H1 (cell line): Measurements from ENCODE around the gene DHX58. TPM values are rescaled to one million over a fixed set of nuclear protein-coding genes. Genes with fewer than 3 reads are reported as not detected.

ENCODE experiments used
- CTCF ChIA-PET: fragments of 300-600 bp; sonication (Branson Sonifier 250); formaldehyde crosslinking; loops from one replicate; lab custom pipeline; 2021; ENCODE audit not compliant: partially characterized antibody; lab: Charles Lee
- POLR2A ChIA-PET: fragments of 300-600 bp; sonication (Branson Sonifier 250); formaldehyde crosslinking; loops from one replicate; lab custom pipeline; 2021; ENCODE audit warnings: inconsistent platforms; ENCODE audit not compliant: partially characterized antibody; lab: Charles Lee
- DNase-seq, 2 experiments: peaks; one replicate each; pipeline versions ENCODE4 v3.0.0 to v3.0.0-alpha.2; 2010 to 2022; ENCODE audit warnings: low spot score in 2 of 2, low read depth in 1 of 2, mixed read lengths in 1 of 2
- FAIRE-seq: peaks from 2 replicates; lab custom pipeline; 2011; peaks lifted over from hg19 to GRCh38; lab: Jason Lieb, UNC
- H2AFZ ChIP-seq: 2 replicates; pipeline ENCODE4 v1.8.1; 2012; ENCODE audit warnings: low read length, inconsistent platforms
- H2AK5ac ChIP-seq: 2 replicates; pipeline ENCODE4 v1.6.1; 2013; ENCODE audit warnings: low read depth, low read length
- H2BK120ac ChIP-seq: replicated peaks from 2 replicates; pipeline ENCODE3; 2013; ENCODE audit warnings: low read depth, low read length, inconsistent platforms
- H2BK12ac ChIP-seq: 2 replicates; pipeline ENCODE4 v1.6.1; 2013; ENCODE audit warnings: low read depth, low read length
- H2BK15ac ChIP-seq: 2 replicates; pipeline ENCODE4 v1.6.1; 2013; ENCODE audit warnings: low read length
- H2BK20ac ChIP-seq: 2 replicates; pipeline ENCODE4 v1.6.1; 2013; ENCODE audit warnings: low read length
- H2BK5ac ChIP-seq: 2 replicates; pipeline ENCODE4 v1.6.1; 2013; ENCODE audit warnings: low read depth, low read length
- H3K14ac ChIP-seq: 2 replicates; pipeline ENCODE4 v1.6.1; 2013; ENCODE audit warnings: inconsistent platforms; ENCODE audit not compliant: insufficient read length
- H3K18ac ChIP-seq: 2 replicates; pipeline ENCODE4 v1.6.1; 2013; ENCODE audit warnings: low read length; ENCODE audit errors: extremely low read depth
- H3K23ac ChIP-seq: 2 replicates; pipeline ENCODE4 v1.6.1; 2013; ENCODE audit warnings: inconsistent platforms; ENCODE audit not compliant: insufficient read length
- H3K23me2 ChIP-seq: 2 replicates; pipeline ENCODE4 v1.6.1; 2013; ENCODE audit warnings: low read depth, low read length
- H3K27ac ChIP-seq: 2 replicates; pipeline ENCODE4 v1.6.1; 2011; ENCODE audit warnings: low read depth, low read length, inconsistent platforms
- H3K27me3 ChIP-seq, 4 experiments: replicated peaks in 1 of 4; 1 replicate in 1 of 4; 2 replicates in 3 of 4; pipeline versions ENCODE4 v1.6.1 to v1.8.1; 2011 to 2013; ENCODE audit warnings: low read length in 3 of 4, mild to moderate bottlenecking in 3 of 4, inconsistent platforms in 2 of 4, mixed read lengths in 2 of 4, moderate library complexity in 1 of 4; ENCODE audit not compliant: control insufficient read depth in 3 of 4, insufficient read depth in 3 of 4; ENCODE audit errors: extremely low read depth in 1 of 4
- H3K36me3 ChIP-seq, 4 experiments: 2 replicates each; pipeline versions ENCODE4 v1.6.1 to v1.8.1; 2011 to 2013; ENCODE audit warnings: mild to moderate bottlenecking in 4 of 4, low read length in 3 of 4, moderate library complexity in 2 of 4, control low read depth in 1 of 4, inconsistent platforms in 1 of 4; ENCODE audit not compliant: insufficient read depth in 4 of 4, control insufficient read depth in 2 of 4
- H3K4ac ChIP-seq: replicated peaks from 2 replicates; pipeline ENCODE3; 2013; ENCODE audit warnings: low read length, low read depth, mixed read lengths, inconsistent platforms; ENCODE audit not compliant: insufficient read length
- H3K4me1 ChIP-seq, 4 experiments: replicated peaks in 1 of 4; 1 replicate in 1 of 4; 2 replicates in 3 of 4; pipeline versions ENCODE4 v1.6.1 to v1.8.1; 2011 to 2013; ENCODE audit warnings: low read length in 3 of 4, inconsistent platforms in 2 of 4, mixed read lengths in 1 of 4; ENCODE audit not compliant: insufficient read depth in 4 of 4, control insufficient read depth in 3 of 4
- H3K4me2 ChIP-seq, 2 experiments: 2 replicates each; pipeline versions ENCODE4 v1.6.1 to v1.8.1; 2011 to 2013; ENCODE audit warnings: low read depth in 2 of 2, low read length in 2 of 2, control low read depth in 1 of 2, inconsistent platforms in 1 of 2, mild to moderate bottlenecking in 1 of 2; ENCODE audit not compliant: insufficient read depth in 1 of 2
- H3K4me3 ChIP-seq, 4 experiments: fragments of 200-600, 300-600 bp in 1 of 4; sonication (generic), shearing (Covaris generic), sonication (Bioruptor Twin) in 1 of 4; 2 replicates each; pipeline versions ENCODE4 v1.5.1 to v1.8.1; 2011 to 2016; ENCODE audit warnings: low read length in 4 of 4, low read depth in 3 of 4, control low read depth in 2 of 4, inconsistent platforms in 2 of 4, mild to moderate bottlenecking in 2 of 4, mixed read lengths in 1 of 4, moderate library complexity in 1 of 4; ENCODE audit not compliant: insufficient read depth in 2 of 4; ENCODE audit errors: extremely low read depth in 1 of 4
- H3K56ac ChIP-seq: replicated peaks from 2 replicates; pipeline ENCODE3; 2013; ENCODE audit warnings: low read depth, mild to moderate bottlenecking, mixed read lengths, low read length, inconsistent platforms; ENCODE audit not compliant: insufficient read length
- H3K79me1 ChIP-seq: 2 replicates; pipeline ENCODE4 v1.6.1; 2013; ENCODE audit warnings: low read depth, low read length, control low read depth
- H3K79me2 ChIP-seq, 2 experiments: 2 replicates each; pipeline versions ENCODE4 v1.6.1 to v1.8.1; 2012 to 2013; ENCODE audit warnings: low read length in 2 of 2, mild to moderate bottlenecking in 2 of 2, inconsistent platforms in 1 of 2; ENCODE audit not compliant: insufficient read depth in 2 of 2, control insufficient read depth in 1 of 2
- H3K9ac ChIP-seq, 4 experiments: replicated peaks in 1 of 4; 1 replicate in 1 of 4; 2 replicates in 3 of 4; pipeline versions ENCODE4 v1.6.1 to v1.8.1; 2011 to 2013; ENCODE audit warnings: low read depth in 3 of 4, low read length in 3 of 4, control low read depth in 2 of 4, mild to moderate bottlenecking in 2 of 4, moderate library complexity in 2 of 4, inconsistent platforms in 1 of 4; ENCODE audit errors: extremely low read depth in 1 of 4
- H3K9me3 ChIP-seq, 2 experiments: 2 replicates each; pipeline versions ENCODE4 v1.6.1 to v1.8.1; 2012 to 2013; ENCODE audit warnings: mild to moderate bottlenecking in 2 of 2, moderate library complexity in 2 of 2, control low read depth in 1 of 2, inconsistent platforms in 1 of 2, low read depth in 1 of 2, low read length in 1 of 2, mixed read lengths in 1 of 2; ENCODE audit not compliant: insufficient read depth in 2 of 2
- H4K20me1 ChIP-seq, 2 experiments: replicated peaks in 1 of 2; 2 replicates each; pipeline versions ENCODE3 to v1.8.1; 2011 to 2013; ENCODE audit warnings: inconsistent platforms in 2 of 2, low read length in 2 of 2, mild to moderate bottlenecking in 1 of 2; ENCODE audit not compliant: insufficient read depth in 2 of 2, control insufficient read depth in 1 of 2
- H4K5ac ChIP-seq: 2 replicates; pipeline ENCODE4 v1.6.1; 2013; ENCODE audit warnings: low read length, low read depth, mixed read lengths, inconsistent platforms; ENCODE audit not compliant: insufficient read length
- H4K8ac ChIP-seq: 2 replicates; pipeline ENCODE4 v1.8.0; 2013; ENCODE audit warnings: mild to moderate bottlenecking, moderate library complexity, low read length, inconsistent platforms; ENCODE audit not compliant: insufficient read depth; ENCODE audit errors: extremely low read depth
- H4K91ac ChIP-seq: replicated peaks from 2 replicates; pipeline ENCODE3; 2013; ENCODE audit warnings: low read length, mixed read lengths, inconsistent platforms; ENCODE audit not compliant: insufficient read length
- CBX8 ChIP-seq: fragments of 300-800, 300-1000 bp; sonication (generic); IDR thresholded peaks from 2 replicates; pipeline ENCODE4 v1.7.1; 2016; ENCODE audit warnings: low read depth, low read length, borderline replicate concordance
- GTF2F1 ChIP-seq: IDR thresholded peaks from 2 replicates; pipeline ENCODE4 v1.6.1; 2012; ENCODE audit warnings: low read depth, low read length, improper control_type of control experiment, borderline replicate concordance
- NRF1 ChIP-seq: IDR thresholded peaks from 2 replicates; pipeline ENCODE4 v1.6.1; 2011; ENCODE audit warnings: mild to moderate bottlenecking, low read depth, low read length, improper control_type of control experiment
- SIN3A ChIP-seq, 2 experiments: IDR thresholded peaks in 1 of 2; conservative IDR thresholded peaks in 1 of 2; 2 replicates each; pipeline ENCODE4 v1.6.1; 2011 to 2012; ENCODE audit warnings: low read length in 2 of 2, improper control_type of control experiment in 1 of 2, low read depth in 1 of 2, mild to moderate bottlenecking in 1 of 2
- TBP ChIP-seq: IDR thresholded peaks from 2 replicates; pipeline ENCODE4 v1.6.1; 2011; ENCODE audit warnings: low read depth, low read length, improper control_type of control experiment
- TEAD4 ChIP-seq: IDR thresholded peaks from 2 replicates; pipeline ENCODE4 v1.6.1; 2012; ENCODE audit warnings: low read depth, low read length, inconsistent platforms, mixed read lengths
- WGBS, 2 experiments: shearing (Covaris generic) in 1 of 2; methylation state at CpG; one replicate each; pipeline versions ENCODE4 v1.1.6 to v1.1.7; 2013 to 2015; ENCODE audit warnings: low lambda C conversion rate in 2 of 2, mixed read lengths in 2 of 2, inconsistent platforms in 1 of 2, low coverage in 1 of 2, missing lambda C conversion rate in 1 of 2; ENCODE audit not compliant: insufficient replicate concordance in 2 of 2, insufficient coverage in 1 of 2, insufficient read length in 1 of 2; ENCODE audit errors: extremely low coverage in 1 of 2, missing lambda C conversion rate in 1 of 2; 5-methylcytosine and 5-hydroxymethylcytosine counted together
- polyA plus RNA-seq, 7 experiments: library from polyadenylated mRNA; depleted of rRNA in 3 of 7; stranded (reverse) in 5 of 7; unstranded in 2 of 7; fragments of >200 nt in 5 of 7; fragments of 200-250 nt in 2 of 7; gene quantifications; 1 replicate in 5 of 7; 2 replicates in 1 of 7; 4 replicates in 1 of 7; pipeline versions ENCODE4 v1.2.1 to v1.2.3, GENCODE V29; 2011 to 2013; ENCODE audit warnings: missing spikeins in 2 of 7, mixed read lengths in 2 of 7
- total RNA-seq: library from RNA; stranded (reverse); fragmentation: NEBNext Ultra II Directional; extraction: Animal tissue kit (Norgen Biotek cat#: 25700); gene quantifications from 2 replicates; pipeline ENCODE4 v1.2.1, GENCODE V29; 2021

Gene DHX58
- total and polyA plus RNA-seq, 2 of the 8 experiments (the other 6 are each of a cell fraction or from before 2014, with no cell fraction given): 5.6 to 9.9 TPM

DNA sequence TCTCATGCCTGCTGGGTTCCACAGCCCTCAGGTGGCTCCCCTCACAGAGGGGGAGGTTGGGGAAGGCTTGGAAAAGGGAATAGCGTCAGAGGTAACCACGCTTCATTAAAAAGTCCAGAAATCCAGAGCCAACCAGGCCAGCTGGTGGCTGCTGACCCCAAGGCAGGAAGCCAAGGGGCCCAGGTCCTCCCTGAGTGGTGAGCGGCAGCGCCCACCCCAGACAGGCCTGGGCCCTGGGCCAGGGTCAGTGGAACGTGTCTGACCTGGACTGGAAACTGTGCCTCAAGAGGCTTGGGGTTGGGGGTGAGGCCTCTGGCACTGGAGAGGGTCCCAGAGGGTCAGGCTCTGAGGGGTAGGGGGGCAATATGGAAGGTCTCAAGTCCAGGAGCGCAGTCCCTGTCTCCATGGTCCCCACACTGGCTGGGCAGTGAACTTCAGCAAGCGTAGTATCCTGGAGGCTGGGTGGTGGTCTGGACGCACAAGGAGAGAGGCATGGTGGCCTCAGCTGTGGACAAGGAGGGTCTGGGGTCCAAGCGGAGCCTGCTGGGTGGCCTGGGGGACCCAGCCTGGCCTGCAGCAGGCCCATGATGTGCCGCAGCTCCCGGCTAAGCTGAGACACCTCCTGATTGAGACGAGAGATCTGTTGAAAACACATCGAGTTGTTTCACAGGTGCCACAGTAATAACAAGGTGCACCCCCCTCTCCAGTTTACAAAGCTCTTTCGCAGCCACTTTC lies 47.4 kb upstream of the DHX58 start:
- Histone ChIP-seq H3K23me2 (peaks cover 7% of the 10 kb centered on the region; the same call in 1 of the 2 replicates), H2AFZ (no peak overlapping the region), H3K56ac (no peak overlapping the region), H4K20me1 (no peaks in the 10 kb centered on the region), H3K4me2 (no peak overlapping the region), H3K4ac (no peak overlapping the region), H2BK5ac (0 out of 2 replicates have a peak overlapping the region, but pooled peaks have one; percentile 52), H3K9me3 (no peaks in the 10 kb centered on the region), H2AK5ac (no peak overlapping the region), H4K8ac (peak overlapping the region; percentile 36; the same call in 1 of the 2 replicates), H3K9ac (no peak overlapping the region), H2BK120ac (no peak overlapping the region), H3K27ac (no peak overlapping the region), H2BK12ac (0 out of 2 replicates have a peak overlapping the region, but pooled peaks have one; percentile 17)
- no peak for DNase-seq
- no peak for FAIRE-seq
- no peak for TF ChIP-seq TBP
- no peak for TF ChIP-seq TEAD4
- TF ChIP-seq SIN3A (conservative IDR thresholded peaks at IDR 0.05 in 1 of 2, IDR thresholded peaks at IDR 0.05 in 1 of 2; ENCODE audit: low read depth in 1 of 2, low read length in 2 of 2): no peak
- no peak for TF ChIP-seq GTF2F1
- TF ChIP-seq CBX8: no peak
- no peak for TF ChIP-seq NRF1
- TF ChIP-seq, all 59 proteins: peak for 0
- Histone ChIP-seq H3K4me3 (no peak overlapping the region), H3K23ac (no peak overlapping the region), H4K91ac (no peak overlapping the region), H3K79me1 (no peaks in the 10 kb centered on the region), H3K27me3 (no peaks in the 10 kb centered on the region), H2BK20ac (no peak overlapping the region), H3K18ac (no peak overlapping the region), H4K5ac (no peak overlapping the region), H3K4me1 (peaks cover 0 to 10% (median 5%) of the 10 kb centered on the region in 4 experiments; a peak in 5 of 7 replicates), H3K14ac (no peak overlapping the region), H3K36me3 (no peaks in the 10 kb centered on the region), H3K79me2 (no peaks in the 10 kb centered on the region), H2BK15ac (no peak overlapping the region)
- ChIA-PET POLR2A (interaction anchor here (0.9 kb wide), 1 partner anchor 241 kb away, joined by 3 read pairs; the partner anchor contains the start of gene ACLY), CTCF (interaction anchor here (1.0 to 2.2 kb wide), 4 partner anchors 12 to 44 kb away, joined by 3 to 5 read pairs (median 4); partner anchors contain the start of gene GHDC)
- WGBS, 2 experiments: 87% methylated on average over 12 of the region's 14 CpGs; no CpG with 5 or more reads in 1 of the 2 experiments
